Astrocyte (in vitro differentiated cells and primary cell): ENCODE data around the gene CAMK1D.

Experiments
- CTCF ChIP-seq: IDR thresholded peaks from 2 replicates; pipeline ENCODE4 v1.5.1; 2011; ENCODE audit warnings: low read depth, mild to moderate bottlenecking, inconsistent platforms, low read length, moderate library complexity; ENCODE audit not compliant: insufficient read depth
- EZH2 ChIP-seq: IDR thresholded peaks from 2 replicates; pipeline ENCODE4 v1.6.1; 2012; ENCODE audit warnings: mild to moderate bottlenecking, low read length, inconsistent platforms; ENCODE audit not compliant: insufficient read depth

GRCh38 chr10:12388671-12389070 is 39.3 kb downstream of the CAMK1D start:
- TF ChIP-seq CTCF (no peak), EZH2 (no peak)
